ENCODE results near the gene MANEAL. TPM values are rescaled to one million over a fixed set of nuclear protein-coding genes. Genes with fewer than 3 reads are reported as not detected.

MANEAL gene
- total RNA-seq, result 1 to 10 TPM; 1.0 to 4.4 (median 2.8) TPM
- 2.0 TPM for total RNA-seq (2013)
- total RNA-seq, result 0.84 to 4.7 (median 2.4) reads per million in 29 experiments

- Mint-ChIP-seq H3K9me3 (no peaks in the 10 kb centered on the region), H3K36me3 (peaks cover 4% of the 10 kb centered on the region), H3K4me1 (peaks cover 11 to 25% (median 14%) of the 10 kb centered on the region in 3 donors), H3K27ac (no peak within 1 kb of the TSS), H3K27me3 (peaks cover 22 to 42% of the 10 kb centered on the region in 2 donors), H3K4me3 (peak within 1 kb of the TSS; percentile 68 to 77 (median 73))
- Histone ChIP-seq H3K36me3 (ENCODE audit: control insufficient read depth in 2 of 2, extremely low read depth in 1 of 2, insufficient read depth in 1 of 2, low read length in 1 of 2) (no peaks in the 10 kb centered on the region), H3K4me3 (ENCODE audit: control insufficient read depth in 1 of 2, extremely low read depth in 1 of 2, low read length in 1 of 2) (peak within 1 kb of the TSS; percentile 41 to 59), H3K27ac (ENCODE audit: low read length) (no peak within 1 kb of the TSS), H3K27me3 (replicated peaks in 1 of 2; ENCODE audit: control insufficient read depth in 2 of 2, extremely low read depth in 1 of 2, insufficient read depth in 2 of 2, low read length in 1 of 2) (peaks cover 10 to 32% of the 10 kb centered on the region in 2 experiments), H3K9me3 (no peaks in the 10 kb centered on the region), H3K4me1 (ENCODE audit: control insufficient read depth in 1 of 2, extremely low read depth in 1 of 2, insufficient read depth in 2 of 2, low read length in 2 of 2) (peaks cover 2 to 22% of the 10 kb centered on the region in 2 experiments)
- WGBS (ENCODE audit: insufficient coverage), result under 1% methylated on average over 76 of the region's 82 CpGs
- ChIA-PET POLR2A (no interaction called here), CTCF (no interaction called here)
- DNase-seq, result peak in 20 of 35 experiments; percentile 3 to 59 (median 15)
- peak; percentile 70 to 83 (median 76) for ATAC-seq (replicated peaks in 1 of 4)
These were observed at the start of gene MANEAL for GRCh38 chr1:37793773-37794371. Gene MANEAL (plus strand): TSS chr1:37793847. CDS start chr1:37794183, 336 bp downstream.

- Histone ChIP-seq H3K4me3 (ENCODE audit: control insufficient read depth in 1 of 2, extremely low read depth in 1 of 2, low read length in 1 of 2) (no peak overlapping the region), H3K27ac (ENCODE audit: low read length) (no peak overlapping the region), H3K4me1 (ENCODE audit: control insufficient read depth in 1 of 2, extremely low read depth in 1 of 2, insufficient read depth in 2 of 2, low read length in 2 of 2) (no peaks in the 10 kb centered on the region), H3K9me3 (no peaks in the 10 kb centered on the region), H3K36me3 (ENCODE audit: control insufficient read depth in 2 of 2, extremely low read depth in 1 of 2, insufficient read depth in 1 of 2, low read length in 1 of 2) (no peaks in the 10 kb centered on the region), H3K27me3 (replicated peaks in 1 of 2; ENCODE audit: control insufficient read depth in 2 of 2, extremely low read depth in 1 of 2, insufficient read depth in 2 of 2, low read length in 1 of 2) (peaks cover 4 to 21% of the 10 kb centered on the region in 2 experiments)
- Mint-ChIP-seq H3K9me3 (peaks cover 2 to 4% (median 4%) of the 10 kb centered on the region in 3 donors), H3K4me1 (peaks cover 0 to 1% (median under 1%) of the 10 kb centered on the region in 3 donors), H3K36me3 (no peaks in the 10 kb centered on the region), H3K27me3 (peaks cover 34 to 42% of the 10 kb centered on the region in 2 donors), H3K27ac (no peak overlapping the region), H3K4me3 (no peak overlapping the region)
- ChIA-PET POLR2A (no interaction called here), CTCF (no interaction called here)
- 88% methylated on average over 1 of the region's 3 CpGs for WGBS (ENCODE audit: insufficient coverage)
- no peak for DNase-seq
- no peak for ATAC-seq (replicated peaks in 1 of 4)
These were observed 46.8 kb upstream of the MANEAL start for GRCh38 chr1:37746806-37747205.

- peaks cover 0 to 6% of the 10 kb centered on the region in 2 experiments for H3K4me1 ChIP-seq (ENCODE audit: control insufficient read depth in 1 of 2, extremely low read depth in 1 of 2, insufficient read depth in 2 of 2, low read length in 2 of 2)
- Mint-ChIP-seq H3K4me3 (no peak overlapping the region), H3K4me1 (peaks cover 5 to 12% (median 8%) of the 10 kb centered on the region in 3 donors), H3K27ac (no peak overlapping the region), H3K36me3 (no peaks in the 10 kb centered on the region), H3K27me3 (peaks cover 42 to 43% of the 10 kb centered on the region in 2 donors), H3K9me3 (peaks cover 2 to 4% (median 4%) of the 10 kb centered on the region in 3 donors)
- H3K27me3 ChIP-seq (replicated peaks in 1 of 2; ENCODE audit: control insufficient read depth in 2 of 2, extremely low read depth in 1 of 2, insufficient read depth in 2 of 2, low read length in 1 of 2), result peaks cover 11 to 32% of the 10 kb centered on the region in 2 experiments
- H3K27ac ChIP-seq (ENCODE audit: low read length), result no peak overlapping the region
- no CpG with 5 or more reads among the region's 1 CpG for WGBS (ENCODE audit: insufficient coverage)
- no peaks in the 10 kb centered on the region for H3K36me3 ChIP-seq (ENCODE audit: control insufficient read depth in 2 of 2, extremely low read depth in 1 of 2, insufficient read depth in 1 of 2, low read length in 1 of 2)
- ATAC-seq (replicated peaks in 1 of 4), result no peak
- H3K9me3 ChIP-seq, result no peaks in the 10 kb centered on the region
- no peak overlapping the region for H3K4me3 ChIP-seq (ENCODE audit: control insufficient read depth in 1 of 2, extremely low read depth in 1 of 2, low read length in 1 of 2)
- CTCF ChIA-PET, result no interaction called here
- no peak for DNase-seq
- POLR2A ChIA-PET, result no interaction called here
These were observed 45.1 kb upstream of the MANEAL start for GRCh38 chr1:37748565-37748964.

GRCh38 chr1:37752213-37752582, 41.4 kb upstream of the MANEAL start:
- ATAC-seq (replicated peaks in 1 of 4), result no peak
- 0% methylated on average over 3 of the region's 11 CpGs for WGBS (ENCODE audit: insufficient coverage)
- no peak for DNase-seq
- Mint-ChIP-seq H3K36me3 (no peaks in the 10 kb centered on the region), H3K27ac (no peak overlapping the region), H3K27me3 (peaks cover 44 to 57% of the 10 kb centered on the region in 2 donors), H3K9me3 (no peaks in the 10 kb centered on the region), H3K4me3 (peak overlapping the region; percentile 53 to 78 (median 64)), H3K4me1 (peaks cover 7 to 14% (median 10%) of the 10 kb centered on the region in 3 donors)
- ChIA-PET CTCF (no interaction called here), POLR2A (no interaction called here)
- H3K27ac ChIP-seq (ENCODE audit: low read length), result no peak overlapping the region
- H3K4me3 ChIP-seq (ENCODE audit: control insufficient read depth in 1 of 2, extremely low read depth in 1 of 2, low read length in 1 of 2), result peak overlapping the region in 1 of 2 donors; percentile 32
- peaks cover 0 to 8% of the 10 kb centered on the region in 2 experiments for H3K4me1 ChIP-seq (ENCODE audit: control insufficient read depth in 1 of 2, extremely low read depth in 1 of 2, insufficient read depth in 2 of 2, low read length in 2 of 2)
- no peaks in the 10 kb centered on the region for H3K9me3 ChIP-seq
- H3K27me3 ChIP-seq (replicated peaks in 1 of 2; ENCODE audit: control insufficient read depth in 2 of 2, extremely low read depth in 1 of 2, insufficient read depth in 2 of 2, low read length in 1 of 2), result peaks cover 25 to 57% of the 10 kb centered on the region in 2 experiments
- H3K36me3 ChIP-seq (ENCODE audit: control insufficient read depth in 2 of 2, extremely low read depth in 1 of 2, insufficient read depth in 1 of 2, low read length in 1 of 2), result no peaks in the 10 kb centered on the region

- DNase-seq (peak in 1 of 35 experiments; percentile 7), ATAC-seq (replicated peaks in 1 of 4) (peak; percentile 22 to 49 (median 44))
- no peaks in the 10 kb centered on the region for H3K9me3 Mint-ChIP-seq
- H3K27me3 Mint-ChIP-seq, result peaks cover 44 to 55% of the 10 kb centered on the region in 2 donors
- Histone ChIP-seq H3K4me1 (ENCODE audit: control insufficient read depth in 1 of 2, extremely low read depth in 1 of 2, insufficient read depth in 2 of 2, low read length in 2 of 2) (peaks cover 0 to 8% of the 10 kb centered on the region in 2 experiments), H3K36me3 (ENCODE audit: control insufficient read depth in 2 of 2, extremely low read depth in 1 of 2, insufficient read depth in 1 of 2, low read length in 1 of 2) (no peaks in the 10 kb centered on the region), H3K27ac (ENCODE audit: low read length) (no peak overlapping the region), H3K4me3 (ENCODE audit: control insufficient read depth in 1 of 2, extremely low read depth in 1 of 2, low read length in 1 of 2) (peak overlapping the region in 1 of 2 donors; percentile 44), H3K9me3 (no peaks in the 10 kb centered on the region), H3K27me3 (replicated peaks in 1 of 2; ENCODE audit: control insufficient read depth in 2 of 2, extremely low read depth in 1 of 2, insufficient read depth in 2 of 2, low read length in 1 of 2) (peaks cover 25 to 59% of the 10 kb centered on the region in 2 experiments)
- peaks cover 7 to 14% (median 10%) of the 10 kb centered on the region in 3 donors for H3K4me1 Mint-ChIP-seq
- no peak overlapping the region for H3K27ac Mint-ChIP-seq
- peak overlapping the region; percentile 54 to 78 (median 69) for H3K4me3 Mint-ChIP-seq
- H3K36me3 Mint-ChIP-seq, result no peaks in the 10 kb centered on the region
- CTCF ChIA-PET, result no interaction called here
- POLR2A ChIA-PET, result no interaction called here
- WGBS (ENCODE audit: insufficient coverage), result 1% methylated on average over 87 of the region's 105 CpGs
These were observed 40.8 kb upstream of the MANEAL start for GRCh38 chr1:37752583-37753471.

- Mint-ChIP-seq H3K9me3 (no peaks in the 10 kb centered on the region), H3K27me3 (peaks cover 41 to 52% of the 10 kb centered on the region in 2 donors), H3K36me3 (no peaks in the 10 kb centered on the region), H3K27ac (no peak overlapping the region), H3K4me3 (peak overlapping the region; percentile 54 to 69 (median 61)), H3K4me1 (peaks cover 7 to 14% (median 10%) of the 10 kb centered on the region in 3 donors)
- WGBS (ENCODE audit: insufficient coverage), result 5% methylated on average over 35 of the region's 52 CpGs
- Histone ChIP-seq H3K27me3 (replicated peaks in 1 of 2; ENCODE audit: control insufficient read depth in 2 of 2, extremely low read depth in 1 of 2, insufficient read depth in 2 of 2, low read length in 1 of 2) (peaks cover 24 to 60% of the 10 kb centered on the region in 2 experiments), H3K27ac (ENCODE audit: low read length) (no peak overlapping the region), H3K4me1 (ENCODE audit: control insufficient read depth in 1 of 2, extremely low read depth in 1 of 2, insufficient read depth in 2 of 2, low read length in 2 of 2) (peaks cover 0 to 8% of the 10 kb centered on the region in 2 experiments), H3K4me3 (ENCODE audit: control insufficient read depth in 1 of 2, extremely low read depth in 1 of 2, low read length in 1 of 2) (no peak overlapping the region), H3K9me3 (no peaks in the 10 kb centered on the region), H3K36me3 (ENCODE audit: control insufficient read depth in 2 of 2, extremely low read depth in 1 of 2, insufficient read depth in 1 of 2, low read length in 1 of 2) (no peaks in the 10 kb centered on the region)
- no peak for DNase-seq
- ChIA-PET CTCF (no interaction called here), POLR2A (no interaction called here)
- no peak for ATAC-seq (replicated peaks in 1 of 4)
These were observed 40.0 kb upstream of the MANEAL start for GRCh38 chr1:37753473-37754321.
